ENCODE measurements around the gene ACTR3. TPM values are rescaled to one million over a fixed set of nuclear protein-coding genes. Genes with fewer than 3 reads are reported as not detected.

ACTR3 gene
- polyA plus RNA-seq, 1 donor from 2014 or later, result 255 TPM

DNA sequence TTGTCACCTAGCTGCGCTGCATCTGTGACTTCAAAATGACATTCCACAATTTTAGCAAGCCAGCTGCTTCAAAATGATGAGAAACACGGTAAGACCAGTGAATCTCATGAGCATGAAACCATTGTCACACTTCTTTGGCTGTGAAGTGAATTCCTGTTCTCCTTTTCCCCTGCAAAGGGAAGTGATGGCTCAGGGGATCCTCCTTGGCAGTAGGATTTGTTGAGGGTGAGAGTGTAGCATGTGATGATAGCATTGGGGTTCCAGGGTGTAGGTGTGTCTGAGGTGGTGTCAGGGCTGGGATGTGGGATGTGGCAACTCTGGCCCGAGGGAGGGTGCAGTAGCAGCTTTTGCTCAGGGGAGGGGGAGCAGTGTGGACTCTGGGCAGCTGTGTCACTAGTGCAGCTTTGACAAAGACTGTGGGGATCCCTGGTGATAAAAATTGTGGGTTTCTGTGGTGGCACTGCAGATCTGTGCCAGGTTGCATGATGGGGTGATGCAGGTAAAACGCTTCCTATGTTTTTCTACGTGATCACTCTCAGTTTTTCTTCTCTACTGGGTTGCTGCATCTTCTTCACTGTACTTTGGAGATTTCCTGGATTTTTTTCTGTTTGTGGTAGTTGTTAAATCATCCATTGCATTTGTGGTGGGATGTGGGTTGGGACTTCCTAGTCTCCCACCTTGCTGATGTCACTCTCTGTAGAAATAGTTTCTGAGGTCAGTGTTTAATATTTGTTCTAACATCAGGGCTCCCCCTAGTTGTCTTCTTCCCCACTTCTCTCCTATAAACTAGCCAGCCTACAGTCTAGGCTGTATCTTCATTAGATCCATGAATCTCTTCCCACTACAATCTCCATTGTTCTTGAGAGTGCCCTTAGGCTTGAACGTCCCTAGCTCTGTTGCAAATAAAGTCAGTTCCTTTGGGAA, 107.0 kb downstream of the ACTR3 start:
- no peaks in the 10 kb centered on the region for H3K79me2 ChIP-seq (replicated peaks; ENCODE audit: insufficient read depth, low read length)
- no peaks in the 10 kb centered on the region for H3K9me3 ChIP-seq (ENCODE audit: low read length)
- H3K4me3 ChIP-seq (ENCODE audit: low read length), result no peak overlapping the region
- H3F3A ChIP-seq (ENCODE audit: insufficient read depth, low read length, poor library complexity, severe bottlenecking), result no peaks in the 10 kb centered on the region
- no peaks in the 10 kb centered on the region for H3K27me3 ChIP-seq (ENCODE audit: insufficient read depth, low read depth, low read length)
- TF ChIP-seq EZH2 (IDR thresholded peaks at IDR 0.05; ENCODE audit: borderline replicate concordance, insufficient read depth, low read length, poor library complexity, severe bottlenecking), result no peak
- no peak for TF ChIP-seq RAD21 (conservative IDR thresholded peaks at IDR 0.05)
- no peak for TF ChIP-seq EP300 (conservative IDR thresholded peaks at IDR 0.05; ENCODE audit: poor library complexity, severe bottlenecking)
- TF ChIP-seq SMC3 (conservative IDR thresholded peaks at IDR 0.05; ENCODE audit: poor library complexity), result no peak
- no peak for TF ChIP-seq MXI1 (conservative IDR thresholded peaks at IDR 0.05; ENCODE audit: poor library complexity, severe bottlenecking)
- no peak for TF ChIP-seq TAF1 (IDR thresholded peaks at IDR 0.05; ENCODE audit: low read depth)
- TF ChIP-seq POLR2AphosphoS5 (IDR thresholded peaks at IDR 0.05), result no peak
- TF ChIP-seq, protein P1, sequence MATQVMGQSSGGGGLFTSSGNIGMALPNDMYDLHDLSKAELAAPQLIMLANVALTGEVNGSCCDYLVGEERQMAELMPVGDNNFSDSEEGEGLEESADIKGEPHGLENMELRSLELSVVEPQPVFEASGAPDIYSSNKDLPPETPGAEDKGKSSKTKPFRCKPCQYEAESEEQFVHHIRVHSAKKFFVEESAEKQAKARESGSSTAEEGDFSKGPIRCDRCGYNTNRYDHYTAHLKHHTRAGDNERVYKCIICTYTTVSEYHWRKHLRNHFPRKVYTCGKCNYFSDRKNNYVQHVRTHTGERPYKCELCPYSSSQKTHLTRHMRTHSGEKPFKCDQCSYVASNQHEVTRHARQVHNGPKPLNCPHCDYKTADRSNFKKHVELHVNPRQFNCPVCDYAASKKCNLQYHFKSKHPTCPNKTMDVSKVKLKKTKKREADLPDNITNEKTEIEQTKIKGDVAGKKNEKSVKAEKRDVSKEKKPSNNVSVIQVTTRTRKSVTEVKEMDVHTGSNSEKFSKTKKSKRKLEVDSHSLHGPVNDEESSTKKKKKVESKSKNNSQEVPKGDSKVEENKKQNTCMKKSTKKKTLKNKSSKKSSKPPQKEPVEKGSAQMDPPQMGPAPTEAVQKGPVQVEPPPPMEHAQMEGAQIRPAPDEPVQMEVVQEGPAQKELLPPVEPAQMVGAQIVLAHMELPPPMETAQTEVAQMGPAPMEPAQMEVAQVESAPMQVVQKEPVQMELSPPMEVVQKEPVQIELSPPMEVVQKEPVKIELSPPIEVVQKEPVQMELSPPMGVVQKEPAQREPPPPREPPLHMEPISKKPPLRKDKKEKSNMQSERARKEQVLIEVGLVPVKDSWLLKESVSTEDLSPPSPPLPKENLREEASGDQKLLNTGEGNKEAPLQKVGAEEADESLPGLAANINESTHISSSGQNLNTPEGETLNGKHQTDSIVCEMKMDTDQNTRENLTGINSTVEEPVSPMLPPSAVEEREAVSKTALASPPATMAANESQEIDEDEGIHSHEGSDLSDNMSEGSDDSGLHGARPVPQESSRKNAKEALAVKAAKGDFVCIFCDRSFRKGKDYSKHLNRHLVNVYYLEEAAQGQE (IDR thresholded peaks at IDR 0.05; ENCODE audit: borderline replicate concordance), result no peak
- TF ChIP-seq, protein P2, sequence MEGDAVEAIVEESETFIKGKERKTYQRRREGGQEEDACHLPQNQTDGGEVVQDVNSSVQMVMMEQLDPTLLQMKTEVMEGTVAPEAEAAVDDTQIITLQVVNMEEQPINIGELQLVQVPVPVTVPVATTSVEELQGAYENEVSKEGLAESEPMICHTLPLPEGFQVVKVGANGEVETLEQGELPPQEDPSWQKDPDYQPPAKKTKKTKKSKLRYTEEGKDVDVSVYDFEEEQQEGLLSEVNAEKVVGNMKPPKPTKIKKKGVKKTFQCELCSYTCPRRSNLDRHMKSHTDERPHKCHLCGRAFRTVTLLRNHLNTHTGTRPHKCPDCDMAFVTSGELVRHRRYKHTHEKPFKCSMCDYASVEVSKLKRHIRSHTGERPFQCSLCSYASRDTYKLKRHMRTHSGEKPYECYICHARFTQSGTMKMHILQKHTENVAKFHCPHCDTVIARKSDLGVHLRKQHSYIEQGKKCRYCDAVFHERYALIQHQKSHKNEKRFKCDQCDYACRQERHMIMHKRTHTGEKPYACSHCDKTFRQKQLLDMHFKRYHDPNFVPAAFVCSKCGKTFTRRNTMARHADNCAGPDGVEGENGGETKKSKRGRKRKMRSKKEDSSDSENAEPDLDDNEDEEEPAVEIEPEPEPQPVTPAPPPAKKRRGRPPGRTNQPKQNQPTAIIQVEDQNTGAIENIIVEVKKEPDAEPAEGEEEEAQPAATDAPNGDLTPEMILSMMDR (IDR thresholded peaks at IDR 0.05; ENCODE audit: poor library complexity, severe bottlenecking), result no peak
- H4K20me1 ChIP-seq (ENCODE audit: insufficient read depth), result no peaks in the 10 kb centered on the region
- no peak overlapping the region for H3K9ac ChIP-seq (ENCODE audit: low read length)
- H3K36me3 ChIP-seq (ENCODE audit: insufficient read depth, low read length), result no peaks in the 10 kb centered on the region
- H3K27ac ChIP-seq (ENCODE audit: low read length), result no peak overlapping the region
- no peak overlapping the region for H3K4me2 ChIP-seq (ENCODE audit: low read length)
- H2AFZ ChIP-seq (ENCODE audit: low read depth, low read length), result no peak overlapping the region
- H3K9me2 ChIP-seq (ENCODE audit: insufficient read depth, low read length), result no peaks in the 10 kb centered on the region

DNA sequence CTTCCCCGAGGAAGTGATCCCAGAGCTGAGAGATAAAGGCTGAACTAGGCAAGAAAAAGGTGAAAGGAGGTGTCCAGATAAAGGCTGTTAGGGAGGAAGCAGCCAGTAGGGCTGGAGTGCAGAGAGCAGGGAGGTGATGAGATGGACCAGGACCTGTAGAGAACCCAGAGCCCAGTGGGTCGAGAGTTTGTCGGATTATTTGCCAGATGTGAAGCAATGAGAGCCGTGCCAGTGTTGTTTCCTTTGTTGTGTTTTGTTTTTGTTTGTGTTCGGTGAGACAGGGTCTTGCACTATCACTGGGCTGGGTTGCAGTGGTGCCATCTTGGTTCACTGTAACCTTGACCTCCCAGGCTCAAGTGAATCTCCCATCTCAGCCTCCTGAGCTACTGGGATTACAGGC, 111.3 kb downstream of the ACTR3 start:
- TF ChIP-seq EZH2 (IDR thresholded peaks at IDR 0.05; ENCODE audit: borderline replicate concordance, insufficient read depth, low read length, poor library complexity, severe bottlenecking), result no peak
- TF ChIP-seq MXI1 (conservative IDR thresholded peaks at IDR 0.05; ENCODE audit: poor library complexity, severe bottlenecking), result no peak
- no peak for TF ChIP-seq TAF1 (IDR thresholded peaks at IDR 0.05; ENCODE audit: low read depth)
- TF ChIP-seq, protein P2 (IDR thresholded peaks at IDR 0.05; ENCODE audit: poor library complexity, severe bottlenecking), result no peak
- TF ChIP-seq SMC3 (conservative IDR thresholded peaks at IDR 0.05; ENCODE audit: poor library complexity), result no peak
- TF ChIP-seq POLR2AphosphoS5 (IDR thresholded peaks at IDR 0.05), result no peak
- TF ChIP-seq, protein P1 (IDR thresholded peaks at IDR 0.05; ENCODE audit: borderline replicate concordance), result no peak
- no peak for TF ChIP-seq RAD21 (conservative IDR thresholded peaks at IDR 0.05)
- no peak for TF ChIP-seq EP300 (conservative IDR thresholded peaks at IDR 0.05; ENCODE audit: poor library complexity, severe bottlenecking)
- no peaks in the 10 kb centered on the region for H3K9me3 ChIP-seq (ENCODE audit: low read length)
- no peaks in the 10 kb centered on the region for H3K79me2 ChIP-seq (replicated peaks; ENCODE audit: insufficient read depth, low read length)
- no peak overlapping the region for H3K4me2 ChIP-seq (ENCODE audit: low read length)
- no peak overlapping the region for H3K27ac ChIP-seq (ENCODE audit: low read length)
- no peak overlapping the region for H2AFZ ChIP-seq (ENCODE audit: low read depth, low read length)
- H3K27me3 ChIP-seq (ENCODE audit: insufficient read depth, low read depth, low read length), result no peaks in the 10 kb centered on the region
- no peak overlapping the region for H3K9ac ChIP-seq (ENCODE audit: low read length)
- H3K36me3 ChIP-seq (ENCODE audit: insufficient read depth, low read length), result no peaks in the 10 kb centered on the region
- no peaks in the 10 kb centered on the region for H3F3A ChIP-seq (ENCODE audit: insufficient read depth, low read length, poor library complexity, severe bottlenecking)
- no peak overlapping the region for H3K4me3 ChIP-seq (ENCODE audit: low read length)
- no peaks in the 10 kb centered on the region for H3K9me2 ChIP-seq (ENCODE audit: insufficient read depth, low read length)
- H4K20me1 ChIP-seq (ENCODE audit: insufficient read depth), result no peaks in the 10 kb centered on the region

Measured in neural cell (in vitro differentiated cells).